ENCODE results near the gene KIF21A. TPM values are rescaled to one million over a fixed set of nuclear protein-coding genes. Genes with fewer than 3 reads are reported as not detected.

Gene KIF21A
- total and polyA plus RNA-seq, 2 donors (not counting 3 experiments of a cell fraction or from before 2014, with no cell fraction given) = 1.8 to 10.1 TPM

DNA sequence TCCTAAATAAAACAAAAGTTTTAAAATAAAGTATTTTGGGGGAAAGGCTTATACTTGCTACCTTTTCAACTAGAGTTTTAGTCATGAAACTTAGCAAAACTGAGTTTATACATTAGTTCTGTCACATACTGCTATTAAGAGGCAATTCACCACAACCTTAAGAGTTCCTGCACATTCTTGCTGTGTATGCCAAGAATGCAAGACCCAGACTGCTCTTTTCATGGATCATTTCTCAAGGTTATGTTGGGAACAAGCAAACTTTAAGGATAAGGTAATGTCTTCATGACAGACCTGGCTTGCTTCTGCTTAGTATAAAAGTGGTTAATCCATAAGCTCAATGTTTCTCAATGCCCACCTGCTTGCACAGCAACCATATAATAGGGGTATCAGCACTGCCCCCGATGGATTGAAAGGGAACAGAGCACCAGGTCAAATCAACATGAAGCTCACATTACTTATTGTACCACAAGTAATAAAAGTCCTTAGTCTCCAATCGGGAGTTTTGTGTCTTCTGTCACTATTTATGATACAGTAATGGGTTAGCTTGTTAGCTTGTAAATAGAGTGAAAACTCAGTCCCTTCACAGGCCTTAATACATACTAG is 67.6 kb downstream of the KIF21A start:
- TF ChIP-seq, protein P1, sequence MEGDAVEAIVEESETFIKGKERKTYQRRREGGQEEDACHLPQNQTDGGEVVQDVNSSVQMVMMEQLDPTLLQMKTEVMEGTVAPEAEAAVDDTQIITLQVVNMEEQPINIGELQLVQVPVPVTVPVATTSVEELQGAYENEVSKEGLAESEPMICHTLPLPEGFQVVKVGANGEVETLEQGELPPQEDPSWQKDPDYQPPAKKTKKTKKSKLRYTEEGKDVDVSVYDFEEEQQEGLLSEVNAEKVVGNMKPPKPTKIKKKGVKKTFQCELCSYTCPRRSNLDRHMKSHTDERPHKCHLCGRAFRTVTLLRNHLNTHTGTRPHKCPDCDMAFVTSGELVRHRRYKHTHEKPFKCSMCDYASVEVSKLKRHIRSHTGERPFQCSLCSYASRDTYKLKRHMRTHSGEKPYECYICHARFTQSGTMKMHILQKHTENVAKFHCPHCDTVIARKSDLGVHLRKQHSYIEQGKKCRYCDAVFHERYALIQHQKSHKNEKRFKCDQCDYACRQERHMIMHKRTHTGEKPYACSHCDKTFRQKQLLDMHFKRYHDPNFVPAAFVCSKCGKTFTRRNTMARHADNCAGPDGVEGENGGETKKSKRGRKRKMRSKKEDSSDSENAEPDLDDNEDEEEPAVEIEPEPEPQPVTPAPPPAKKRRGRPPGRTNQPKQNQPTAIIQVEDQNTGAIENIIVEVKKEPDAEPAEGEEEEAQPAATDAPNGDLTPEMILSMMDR (IDR thresholded peaks at IDR 0.05; ENCODE audit: extremely low read depth in 1 of 2, insufficient read depth in 1 of 2, low read depth in 1 of 2, low read length in 2 of 2) = peak in 1 of 2 donors; percentile 8
- no peak for TF ChIP-seq POLR2AphosphoS5 (IDR thresholded peaks at IDR 0.05; ENCODE audit: insufficient read depth, low read depth, low read length)
- H3K4me3 ChIP-seq (replicated peaks in 1 of 3; ENCODE audit: insufficient read depth in 1 of 3, low read depth in 1 of 3, low read length in 3 of 3) = no peak overlapping the region
- no peak overlapping the region for H3K4me2 ChIP-seq (ENCODE audit: insufficient read depth, low read length)
- peaks cover 6% of the 10 kb centered on the region for H3K4me1 ChIP-seq (ENCODE audit: control insufficient read depth, extremely low read depth, insufficient read depth, low read length)
- no peak overlapping the region for H3K9ac ChIP-seq (replicated peaks; ENCODE audit: extremely low read depth, insufficient read depth, low read length)
- H3K9me1 ChIP-seq (replicated peaks; ENCODE audit: control insufficient read depth, extremely low read depth, insufficient read depth, low read length) = no peaks in the 10 kb centered on the region
- no peak for FAIRE-seq
- no peak overlapping the region for H2AFZ ChIP-seq (ENCODE audit: low read depth, low read length)
- BruUV-seq (replicated peaks) = no TSS peak
- H3K27me3 ChIP-seq (ENCODE audit: control insufficient read depth in 2 of 2, insufficient read depth in 2 of 2, low read length in 2 of 2) = no peaks in the 10 kb centered on the region
- H3K27ac ChIP-seq (ENCODE audit: insufficient read depth, low read depth, low read length) = no peak overlapping the region
- no peaks in the 10 kb centered on the region for H4K20me1 ChIP-seq (replicated peaks; ENCODE audit: control insufficient read depth, extremely low read depth, insufficient read depth, low read length)
- no peaks in the 10 kb centered on the region for H3K9me3 ChIP-seq (replicated peaks; ENCODE audit: control insufficient read depth, insufficient read depth, low read length)
- ChIA-PET POLR2A (no interaction called here), CTCF (interaction anchor here (0.9 to 2.4 kb wide), 4 partner anchors 9 to 36 kb away, joined by 3 to 12 read pairs (median 4); no protein-coding TSS in a partner anchor)
- intact Hi-C loops (cut with micrococcal nuclease) (loop anchor here (5.0 kb wide), 1 partner anchor 67 kb away; the partner anchor contains the start of gene KIF21A), dilution Hi-C loops (cut with MboI; ENCODE audit: extremely low pct_ligation_motif_present, low sequenced_read_pairs) (no loop called here)
- no peaks in the 10 kb centered on the region for H3K36me3 ChIP-seq (ENCODE audit: control insufficient read depth in 2 of 2, extremely low read depth in 1 of 2, insufficient read depth in 2 of 2, low read length in 2 of 2)
- DNase-seq (ENCODE audit: low read depth, low spot score) = no peak
- no peaks in the 10 kb centered on the region for H3K79me2 ChIP-seq (ENCODE audit: control insufficient read depth, insufficient read depth, low read length)

DNA sequence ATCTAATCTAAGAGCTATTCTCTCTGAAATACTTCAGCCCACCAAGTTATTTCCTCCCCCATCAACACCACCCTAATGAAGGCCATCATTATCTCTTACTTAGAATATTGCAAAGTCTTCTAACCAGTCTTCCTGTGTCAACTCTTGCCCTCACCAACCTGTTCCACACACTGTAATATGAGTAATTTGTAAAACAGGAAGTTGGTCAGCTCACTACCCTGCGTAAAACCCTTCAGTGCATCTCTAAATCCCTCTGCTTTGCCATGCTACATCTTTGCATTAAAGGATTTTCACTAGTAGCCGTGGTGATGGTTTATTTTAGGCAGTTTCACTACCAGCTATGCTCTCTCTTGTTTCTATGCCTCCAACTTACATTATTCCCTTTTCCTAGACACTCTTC is 70.0 kb downstream of the KIF21A start:
- Histone ChIP-seq H3K9ac (replicated peaks; ENCODE audit: extremely low read depth, insufficient read depth, low read length) (no peak overlapping the region), H3K79me2 (ENCODE audit: control insufficient read depth, insufficient read depth, low read length) (no peaks in the 10 kb centered on the region), H4K20me1 (replicated peaks; ENCODE audit: control insufficient read depth, extremely low read depth, insufficient read depth, low read length) (no peaks in the 10 kb centered on the region), H3K27ac (ENCODE audit: insufficient read depth, low read depth, low read length) (no peak overlapping the region), H2AFZ (ENCODE audit: low read depth, low read length) (peak overlapping the region; percentile 38), H3K4me1 (ENCODE audit: control insufficient read depth, extremely low read depth, insufficient read depth, low read length) (peaks cover 6% of the 10 kb centered on the region), H3K4me3 (replicated peaks in 1 of 3; ENCODE audit: insufficient read depth in 1 of 3, low read depth in 1 of 3, low read length in 3 of 3) (no peak overlapping the region), H3K9me1 (replicated peaks; ENCODE audit: control insufficient read depth, extremely low read depth, insufficient read depth, low read length) (no peaks in the 10 kb centered on the region), H3K4me2 (ENCODE audit: insufficient read depth, low read length) (peak overlapping the region; percentile 21), H3K27me3 (ENCODE audit: control insufficient read depth in 2 of 2, insufficient read depth in 2 of 2, low read length in 2 of 2) (no peaks in the 10 kb centered on the region), H3K9me3 (replicated peaks; ENCODE audit: control insufficient read depth, insufficient read depth, low read length) (no peaks in the 10 kb centered on the region), H3K36me3 (ENCODE audit: control insufficient read depth in 2 of 2, extremely low read depth in 1 of 2, insufficient read depth in 2 of 2, low read length in 2 of 2) (no peaks in the 10 kb centered on the region)
- BruUV-seq (replicated peaks) = no TSS peak
- ChIA-PET POLR2A (no interaction called here), CTCF (interaction anchor here (0.9 kb wide), 2 partner anchors 9 to 452 kb away, joined by 3 read pairs; no protein-coding TSS in a partner anchor)
- peak; percentile 19 for DNase-seq (ENCODE audit: low read depth, low spot score)
- FAIRE-seq = peak; percentile 63
- no peak for TF ChIP-seq MYC (IDR thresholded peaks at IDR 0.05; ENCODE audit: low read depth, low read length)
- peak; percentile 7 for TF ChIP-seq FOS (IDR thresholded peaks at IDR 0.05; ENCODE audit: borderline replicate concordance, insufficient read depth, low read length)
- dilution Hi-C loops (cut with MboI; ENCODE audit: extremely low pct_ligation_motif_present, low sequenced_read_pairs) (no loop called here), intact Hi-C loops (cut with micrococcal nuclease) (loop anchor here (2.0 kb wide), 1 partner anchor 22 kb away; no protein-coding TSS in a partner anchor)

All from endothelial cell of umbilical vein (primary cell).